HG02938 (cell line): ENCODE results near the gene ZDHHC13.
"Not testable (repeated sequence)": the region's sequence is repeated elsewhere in the genome, so short reads cannot be mapped to it uniquely, and the experiment has no call there.

ENCODE experiments used
- ATAC-seq: cut with Tn5 transposase; IDR thresholded peaks from one replicate; pipeline ENCODE4 v1.9.1; 2021; ENCODE audit warnings: mild to moderate bottlenecking, moderate library complexity; ENCODE audit not compliant: unreplicated experiment

ZDHHC13 gene

GRCh38 chr11:19094859-19095258 is 22.1 kb upstream of the ZDHHC13 start:
- ATAC-seq, result no peak

DNA sequence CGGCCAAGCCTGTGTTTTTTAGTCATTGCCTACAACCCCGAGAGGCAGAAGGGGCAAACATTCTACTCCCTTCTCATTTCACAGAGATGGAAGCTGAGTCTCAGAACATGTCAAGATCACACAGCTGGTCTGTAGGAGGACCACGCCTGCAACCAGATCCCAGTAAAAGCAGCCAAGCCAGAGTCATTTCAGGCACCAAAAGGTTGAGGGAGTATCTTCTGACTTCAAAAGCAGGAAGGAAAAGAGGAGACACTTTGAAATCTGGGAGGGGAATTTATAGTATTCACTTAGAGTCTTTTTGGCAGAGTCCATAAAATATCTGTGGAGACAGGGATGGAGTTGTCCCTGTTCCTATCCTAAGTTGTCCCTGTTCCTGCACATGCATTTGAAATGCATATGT is 17.9 kb upstream of the ZDHHC13 start:
- no peak for ATAC-seq

DNA sequence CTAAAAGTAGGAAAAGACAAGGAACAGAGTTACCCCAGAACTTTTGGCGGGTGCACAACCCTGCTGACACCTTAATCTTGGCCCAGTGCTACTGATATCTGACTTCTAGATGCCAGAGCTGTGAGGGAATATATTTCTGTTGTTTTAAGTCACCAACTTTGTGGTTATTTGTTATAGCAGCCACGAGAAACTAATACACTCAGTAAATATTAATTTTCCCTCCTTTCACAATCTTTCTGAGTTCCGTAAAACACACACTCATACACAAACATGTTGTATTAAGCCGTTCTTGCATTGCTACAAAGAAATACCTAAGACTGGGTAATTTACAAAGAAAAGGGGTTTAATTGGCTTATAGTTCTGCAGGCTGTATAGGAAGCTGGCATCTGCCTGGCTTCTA is 16.1 kb upstream of the ZDHHC13 start:
- no peak for ATAC-seq

DNA sequence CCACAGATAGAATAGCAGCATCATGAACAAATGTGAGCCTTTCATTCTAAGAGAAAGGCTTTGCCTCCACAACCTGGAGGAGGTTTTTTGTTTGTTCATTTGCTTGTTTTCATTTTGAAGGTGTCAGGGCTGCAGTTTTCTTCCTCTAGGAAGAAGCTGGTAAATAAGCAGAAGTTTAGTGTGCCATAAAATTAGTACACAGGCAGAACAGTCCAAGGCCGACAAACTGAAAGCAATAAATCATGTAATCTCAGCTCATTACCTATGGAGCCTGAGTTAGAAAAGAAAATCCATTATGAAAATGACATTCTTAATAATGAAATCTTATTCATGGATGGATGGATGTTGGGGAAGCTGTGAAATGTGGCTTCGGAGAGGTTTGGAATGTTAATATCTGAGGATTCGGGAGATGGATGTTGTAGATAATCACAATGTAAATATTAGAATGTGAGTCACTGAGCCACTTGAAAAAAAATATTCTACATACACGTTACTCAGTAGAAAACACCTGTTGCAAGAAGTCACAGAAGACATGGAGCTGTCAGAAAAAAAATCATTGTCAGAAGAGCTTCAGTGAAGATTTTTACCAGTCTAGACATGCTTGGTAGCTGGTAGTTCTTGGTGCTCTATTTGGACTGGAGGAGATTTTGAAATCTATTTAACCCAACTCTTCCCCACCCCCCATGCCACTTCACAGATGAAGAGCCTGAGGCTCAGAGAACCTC is 15.0 kb upstream of the ZDHHC13 start:
- no peak for ATAC-seq

DNA sequence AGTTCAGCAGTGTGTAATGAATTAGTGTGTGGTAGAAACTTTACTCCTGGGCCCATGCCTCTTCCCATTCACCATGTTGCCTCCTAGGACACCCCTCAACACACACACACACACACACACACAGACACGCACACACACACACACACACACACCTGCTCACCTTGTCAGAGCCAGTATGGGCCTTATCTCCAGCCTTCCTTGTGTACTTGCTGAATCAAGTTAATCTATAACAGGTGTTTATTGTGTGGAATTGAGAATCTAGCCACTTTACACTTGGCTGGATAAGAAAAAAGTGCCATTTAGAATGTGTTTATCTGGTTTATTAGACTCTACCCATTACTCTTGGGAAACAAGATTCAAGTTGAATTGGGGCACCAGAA is 14.5 kb upstream of the ZDHHC13 start:
- ATAC-seq, result no peak

- ATAC-seq, result no peak
Observed at GRCh38 chr11:19105011-19105410, 12.0 kb upstream of the ZDHHC13 start.

DNA sequence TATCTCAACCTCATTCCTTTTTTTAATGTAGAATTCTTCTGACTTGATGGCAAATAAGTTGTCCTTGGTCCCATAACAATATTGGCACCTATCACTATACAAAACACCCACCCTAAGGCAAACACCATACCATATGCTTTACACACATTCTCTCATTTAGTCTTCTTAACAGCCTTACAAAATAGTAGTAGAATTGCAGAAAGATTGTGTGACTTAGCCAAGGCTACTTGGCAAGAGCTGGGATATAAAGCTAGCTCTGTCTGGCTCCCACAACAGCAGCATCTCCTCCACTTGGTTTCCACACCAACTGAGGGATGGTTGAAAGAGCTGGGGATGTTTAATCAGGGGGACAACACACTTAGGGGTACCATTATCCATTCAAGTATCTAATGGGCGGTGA is 9.8 kb upstream of the ZDHHC13 start:
- ATAC-seq, result no peak

GRCh38 chr11:19110295-19110694 is 6.7 kb upstream of the ZDHHC13 start:
- ATAC-seq, result no peak

GRCh38 chr11:19111809-19112208 is 5.2 kb upstream of the ZDHHC13 start:
- no peak for ATAC-seq

DNA sequence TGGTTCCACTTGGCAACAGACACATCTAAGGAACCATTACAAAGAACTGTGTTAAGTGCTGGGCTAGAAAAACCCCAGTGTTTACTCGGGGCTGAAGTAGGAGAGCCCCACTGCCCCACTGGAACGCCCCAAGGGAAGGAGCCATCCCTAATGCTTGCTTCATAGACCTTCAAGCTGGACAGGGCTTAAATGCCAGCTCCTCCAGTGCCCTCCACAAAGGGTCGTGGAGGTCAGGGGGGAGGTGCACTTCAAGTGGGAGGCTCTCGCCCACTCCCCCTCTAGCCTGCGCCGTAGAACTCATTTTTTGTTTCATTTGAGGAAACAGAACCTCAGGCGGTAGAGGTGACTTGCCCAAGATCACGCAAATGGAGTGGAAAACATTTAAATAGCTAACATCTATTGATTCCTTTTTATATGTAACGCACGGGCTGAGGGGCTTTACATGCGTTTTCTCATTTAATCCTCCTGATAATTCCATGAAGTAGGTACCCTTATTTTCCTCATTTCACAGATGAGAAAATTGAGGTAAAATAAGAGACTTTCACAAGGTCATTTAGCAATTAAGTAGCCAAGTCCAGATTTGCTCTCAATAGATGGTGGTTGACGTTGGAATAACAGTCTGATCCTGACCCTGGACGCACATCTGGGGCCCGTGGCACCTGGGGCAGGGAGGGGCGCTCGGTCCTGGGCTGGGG is 545 bp upstream of the ZDHHC13 start:
- no peak for ATAC-seq

DNA sequence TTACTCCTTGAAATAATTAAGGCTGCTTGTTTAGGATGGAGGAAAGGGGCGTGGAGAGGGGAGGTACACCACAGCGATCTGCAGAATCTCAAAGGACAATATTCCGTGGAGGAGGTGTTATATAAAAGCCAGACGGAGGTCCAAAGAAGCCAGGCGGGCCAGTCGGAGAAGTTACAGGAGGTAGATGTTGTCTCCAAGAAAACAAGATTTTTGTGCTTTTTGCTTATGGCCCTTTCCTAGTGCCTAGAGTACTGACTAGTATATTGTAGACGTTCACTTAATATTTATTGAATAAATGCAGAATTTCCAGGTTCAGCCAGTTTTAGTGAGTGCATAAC is 761 bp downstream of the ZDHHC13 start:
- no peak for ATAC-seq

GRCh38 chr11:19121646-19122045 is 4.7 kb downstream of the ZDHHC13 start:
- ATAC-seq, result no peak

DNA sequence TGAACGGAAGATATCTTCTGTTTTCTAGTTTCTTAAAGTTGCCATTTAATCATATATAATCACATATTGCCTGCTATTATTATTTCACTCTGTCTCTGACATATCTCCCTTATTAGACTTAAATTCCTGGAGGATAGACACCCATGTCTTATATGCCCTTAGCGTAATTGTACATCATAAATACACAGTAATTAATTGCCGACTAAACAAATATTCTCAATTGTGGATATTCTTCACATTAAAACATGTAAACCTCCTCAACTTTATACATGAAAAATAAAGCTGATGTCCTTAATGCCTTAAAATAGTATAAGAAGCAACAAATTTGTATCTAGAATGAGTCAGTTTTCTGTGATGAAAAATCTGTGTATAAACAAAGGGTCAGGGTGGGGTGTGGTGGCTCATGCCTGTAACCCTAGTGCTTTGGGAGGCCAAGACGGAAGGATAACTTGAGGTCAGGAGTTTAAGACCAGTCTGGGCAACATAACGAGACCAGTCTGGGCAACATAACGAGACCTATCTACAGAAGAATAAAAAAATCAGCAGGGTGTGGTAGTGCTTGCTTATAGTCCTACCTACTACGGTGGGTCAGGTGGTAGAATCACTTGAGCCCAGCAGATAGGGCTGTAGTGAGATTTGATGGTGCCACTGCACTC is 6.1 kb downstream of the ZDHHC13 start:
- ATAC-seq, result no peak

DNA sequence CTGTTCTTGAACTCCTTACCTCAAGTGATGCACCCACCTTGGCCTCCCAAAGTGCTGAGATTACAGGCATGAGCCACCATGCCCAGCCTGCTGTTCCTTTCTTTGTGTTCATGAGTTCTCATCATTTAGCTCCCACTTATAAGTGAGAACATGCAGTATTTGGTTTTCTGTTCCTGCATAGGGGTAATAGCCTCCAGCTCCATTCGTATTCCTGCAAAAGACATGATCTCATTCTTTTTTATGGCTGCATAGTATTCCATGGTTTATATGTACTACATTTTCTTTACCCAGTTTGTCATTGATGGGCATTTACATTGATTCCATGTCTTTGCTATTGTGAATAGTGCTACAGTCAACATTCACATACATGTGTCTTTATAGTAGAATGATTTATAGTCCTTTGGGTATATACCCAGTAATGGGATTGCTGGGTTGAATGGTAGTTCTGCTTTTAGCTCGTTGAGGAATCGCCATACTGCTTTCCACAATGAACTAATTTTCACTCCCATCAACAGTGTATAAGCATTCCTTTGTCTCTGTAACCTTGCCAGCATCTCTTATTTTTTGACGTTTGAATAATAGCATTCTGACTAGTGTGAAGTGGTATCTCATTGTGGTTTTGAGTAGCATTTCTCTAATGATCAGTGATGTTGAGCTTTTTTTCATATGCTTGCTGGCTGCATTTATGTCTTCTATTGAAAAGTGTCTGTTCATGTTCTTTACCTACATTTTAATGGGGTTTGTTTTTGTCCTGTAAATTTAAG is 9.8 kb downstream of the ZDHHC13 start:
- not testable (repeated sequence) for ATAC-seq

DNA sequence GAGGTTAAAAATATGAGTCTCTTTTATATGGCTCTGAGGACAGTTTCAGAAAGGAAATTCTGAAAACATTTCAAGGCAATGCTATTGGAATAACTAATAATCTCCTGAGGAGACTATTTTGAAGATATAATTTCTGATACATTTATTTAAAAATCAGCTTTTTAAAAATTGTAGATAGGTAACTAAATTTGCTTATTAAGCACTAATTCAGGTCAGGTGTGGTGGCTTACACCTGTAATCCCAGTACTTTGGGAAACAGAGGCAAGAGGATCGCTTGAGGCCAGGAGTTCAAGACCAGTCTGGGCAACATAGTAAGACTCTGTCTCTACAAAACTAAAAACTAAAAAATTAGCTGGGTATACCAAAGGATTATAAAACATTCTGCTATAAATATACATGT is 17.0 kb downstream of the ZDHHC13 start:
- ATAC-seq, result no peak

GRCh38 chr11:19136884-19137283 is 19.9 kb downstream of the ZDHHC13 start:
- ATAC-seq, result not testable (repeated sequence)

DNA sequence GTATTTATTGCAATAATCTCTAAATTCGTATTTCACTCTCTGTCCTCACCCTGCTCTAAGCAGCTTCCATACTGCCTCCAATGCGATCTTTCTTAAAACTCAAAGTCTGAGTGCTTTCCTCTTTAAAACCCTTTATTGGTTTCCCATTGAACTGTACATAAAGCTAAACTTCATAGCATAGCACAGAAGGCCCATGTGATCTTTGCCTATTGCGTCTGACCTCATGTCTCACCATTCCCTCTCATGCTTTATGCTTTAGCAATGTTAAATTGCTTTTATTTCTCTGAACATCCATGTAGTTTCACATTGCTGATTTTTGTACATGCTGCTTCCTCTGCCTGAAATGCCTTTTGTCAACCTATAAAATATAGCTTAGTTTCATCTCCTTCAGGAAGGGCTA is 28.4 kb downstream of the ZDHHC13 start:
- no peak for ATAC-seq

DNA sequence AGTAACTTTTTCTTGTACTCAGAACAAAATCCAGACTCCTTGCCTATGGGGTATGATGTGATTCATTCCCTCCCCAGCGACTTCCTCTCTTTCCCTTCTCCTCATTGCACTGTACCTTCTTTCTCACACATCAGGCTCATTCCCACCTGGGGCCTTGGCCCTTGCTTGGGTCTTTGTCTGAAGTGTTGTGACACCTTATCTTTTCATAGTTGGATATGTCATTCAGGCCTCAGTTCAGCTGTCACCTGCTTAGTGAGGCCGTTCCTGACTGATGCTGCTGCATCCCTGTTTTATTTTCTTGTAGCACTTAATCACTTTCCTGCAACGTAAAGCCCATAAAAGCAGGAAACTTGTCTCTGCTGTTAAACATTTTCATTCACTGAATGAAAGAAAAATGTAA is 39.9 kb downstream of the ZDHHC13 start:
- no peak for ATAC-seq

GRCh38 chr11:19160847-19161246 is 43.9 kb downstream of the ZDHHC13 start:
- no peak for ATAC-seq

DNA sequence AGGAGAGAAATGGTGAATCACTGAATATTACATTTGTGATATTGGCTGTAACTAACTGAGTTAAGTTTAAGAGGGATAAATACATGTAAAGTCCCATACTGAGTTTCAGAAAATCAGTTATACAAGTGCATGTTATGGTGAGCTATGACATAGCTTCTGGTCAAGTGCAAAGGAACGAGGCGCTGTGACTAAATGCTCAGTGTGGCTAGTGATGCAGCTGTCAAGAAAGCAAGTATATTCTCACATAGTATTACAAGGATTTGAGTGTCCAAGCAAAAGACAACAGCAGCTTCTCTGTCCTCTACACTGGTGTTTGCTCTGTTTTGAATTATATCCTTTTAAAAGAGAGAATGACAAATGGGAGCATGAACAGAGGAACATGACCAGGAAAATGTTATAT is 44.7 kb downstream of the ZDHHC13 start:
- no peak for ATAC-seq

DNA sequence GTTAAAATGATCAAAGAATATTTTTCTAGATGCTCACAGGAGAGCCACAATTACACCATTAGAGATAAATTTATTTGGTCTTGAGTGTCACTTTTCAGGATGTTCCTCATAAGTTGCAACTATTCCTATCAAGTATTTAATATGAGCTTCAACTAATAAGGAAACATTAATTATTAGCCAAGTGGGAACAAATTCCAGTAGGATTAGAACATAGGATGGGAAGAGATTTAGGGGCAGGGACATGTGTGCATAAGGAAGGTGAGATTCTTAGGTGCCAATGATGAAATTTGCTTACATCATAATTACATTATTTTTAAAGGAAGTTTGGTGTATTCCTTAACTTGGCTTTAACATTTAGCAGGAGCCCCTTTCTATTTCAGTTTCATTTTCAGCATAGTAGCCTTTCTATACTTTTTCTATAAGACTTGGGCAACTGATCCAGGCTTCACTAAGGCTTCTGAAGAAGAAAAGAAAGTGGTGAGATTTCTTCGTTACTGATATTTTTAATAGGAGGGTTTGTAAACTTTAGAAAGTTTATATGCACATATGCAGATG is 46.1 kb downstream of the ZDHHC13 start:
- ATAC-seq, result no peak
